Stimulated activated CD8-positive, alpha-beta memory T cell treated with anti-CD3 and anti-CD28 coated beads, Interleukin-12 subunit alpha, Interleukin-12 subunit beta, amount 100 ng/mL, for 4 hours (primary cell): ENCODE results near the gene POU5F1.

Experiments
- DNase-seq: peaks from one replicate; pipeline ENCODE4 v3.0.0-alpha.2; 2020; ENCODE audit warnings: low read depth

Gene POU5F1

DNA sequence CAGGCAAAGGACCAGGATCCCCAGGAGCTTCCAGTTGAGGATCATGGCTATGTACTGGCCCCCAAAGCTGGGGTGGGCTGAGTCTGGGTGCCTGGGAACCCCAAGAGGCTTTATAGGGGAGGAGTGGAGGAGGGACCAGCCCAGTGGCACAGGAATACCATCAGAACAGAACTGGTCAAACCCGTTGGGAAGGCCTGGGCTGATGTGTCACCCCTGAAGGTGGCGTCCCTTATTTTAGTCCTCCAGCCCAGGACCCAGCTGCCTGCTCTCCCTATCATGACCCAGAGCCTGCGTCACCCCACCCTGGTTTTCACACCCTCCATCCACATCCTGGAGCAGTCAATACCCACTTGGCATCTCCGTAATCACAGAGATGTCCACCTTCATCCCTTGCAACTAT is 31.5 kb downstream of the POU5F1 start, which contains the start of gene PSORS1C2:
TSS of gene PSORS1C2 (minus strand) at position 85 of the 400 bp plus-strand sequence. CDS start at position 45, 40 bp downstream.
- DNase-seq: no peak

GRCh38 chr6:31135710-31136109 is 34.8 kb downstream of the POU5F1 start:
- DNase-seq: no peak

DNA sequence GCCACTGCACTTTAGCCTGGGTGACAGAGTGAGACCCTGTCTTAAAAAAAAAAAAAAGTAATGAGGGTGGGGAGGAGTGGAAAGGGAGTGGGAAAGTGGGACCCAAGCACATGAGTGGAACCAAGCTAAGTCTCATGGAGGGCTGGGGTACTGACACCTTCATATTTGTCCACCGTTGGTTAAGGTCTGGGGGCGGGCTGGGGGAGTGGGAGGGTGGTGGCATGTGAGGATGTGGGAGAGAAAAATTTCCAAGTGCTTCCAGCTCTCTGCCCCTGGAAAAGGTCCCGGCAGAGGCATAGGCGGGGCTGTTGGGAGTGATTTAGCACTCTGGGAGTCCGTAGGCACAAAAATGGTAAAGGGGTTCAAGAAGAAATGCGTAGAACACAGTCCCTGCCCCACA is 37.7 kb downstream of the POU5F1 start:
- no peak for DNase-seq

GRCh38 chr6:31131595-31131994 is 38.9 kb downstream of the POU5F1 start:
- DNase-seq: no peak

- DNase-seq: no peak
Measured at GRCh38 chr6:31130751-31131150, 39.7 kb downstream of the POU5F1 start.

DNA sequence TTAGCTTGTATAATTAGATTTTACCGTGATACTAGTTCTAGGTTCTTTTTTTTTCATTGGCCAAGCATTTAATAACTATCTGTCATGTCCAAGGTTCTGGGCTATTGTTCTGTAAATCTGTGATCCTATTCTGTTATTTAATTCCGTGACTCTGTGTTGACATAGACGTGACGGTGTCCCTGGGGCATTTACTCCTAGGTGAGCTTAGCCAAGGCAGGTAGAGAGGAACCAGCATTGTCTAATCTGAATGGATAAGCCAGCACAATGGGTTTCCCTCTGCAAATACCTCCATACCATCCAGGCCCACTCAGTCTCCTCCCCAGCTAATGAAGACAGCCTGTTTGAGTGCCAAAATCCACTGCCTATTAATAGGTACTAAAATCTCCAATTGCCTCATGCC is 41.4 kb downstream of the POU5F1 start:
- DNase-seq: no peak

- peak; percentile 44 for DNase-seq
Measured at GRCh38 chr6:31128093-31128676, 42.3 kb downstream of the POU5F1 start.

- DNase-seq: no peak
Measured at GRCh38 chr6:31126396-31127175, 43.9 kb downstream of the POU5F1 start.

DNA sequence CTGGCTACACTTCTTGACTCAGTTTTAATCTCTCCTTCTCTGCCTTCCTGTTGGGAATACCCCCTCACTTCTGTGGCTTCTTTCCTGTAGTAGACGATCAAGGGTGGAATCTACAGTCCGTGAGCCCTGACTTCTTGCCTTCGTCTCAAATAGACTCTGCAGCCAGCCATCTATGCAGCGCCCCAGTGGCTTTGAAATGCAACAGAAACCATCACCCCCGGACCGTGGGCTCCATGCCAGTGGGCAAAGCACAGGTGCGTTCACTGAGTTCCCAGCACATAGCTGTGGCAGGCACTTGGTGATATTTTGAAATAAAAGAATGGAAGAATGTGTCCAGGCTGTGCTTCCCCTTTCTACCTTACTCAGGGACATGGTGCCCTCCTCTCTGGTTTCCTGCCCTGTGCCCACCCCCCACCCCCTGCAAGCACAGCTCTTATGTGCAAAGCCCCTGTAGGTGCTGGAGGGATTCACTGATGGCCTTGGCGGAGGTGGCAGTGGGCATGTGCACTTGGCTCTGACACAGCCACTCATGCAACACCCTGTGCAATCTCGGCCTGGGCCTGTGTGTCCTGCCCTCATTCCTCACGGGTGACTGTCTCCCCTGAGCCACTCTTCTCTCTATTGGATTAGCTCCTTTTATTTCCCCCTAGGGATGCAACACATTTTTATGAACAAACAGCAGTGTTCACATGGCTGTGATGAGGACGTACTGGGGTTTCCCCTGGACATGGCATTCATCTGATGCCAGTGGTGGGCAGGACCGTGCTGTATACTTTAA is 44.7 kb downstream of the POU5F1 start:
- no peak for DNase-seq

DNA sequence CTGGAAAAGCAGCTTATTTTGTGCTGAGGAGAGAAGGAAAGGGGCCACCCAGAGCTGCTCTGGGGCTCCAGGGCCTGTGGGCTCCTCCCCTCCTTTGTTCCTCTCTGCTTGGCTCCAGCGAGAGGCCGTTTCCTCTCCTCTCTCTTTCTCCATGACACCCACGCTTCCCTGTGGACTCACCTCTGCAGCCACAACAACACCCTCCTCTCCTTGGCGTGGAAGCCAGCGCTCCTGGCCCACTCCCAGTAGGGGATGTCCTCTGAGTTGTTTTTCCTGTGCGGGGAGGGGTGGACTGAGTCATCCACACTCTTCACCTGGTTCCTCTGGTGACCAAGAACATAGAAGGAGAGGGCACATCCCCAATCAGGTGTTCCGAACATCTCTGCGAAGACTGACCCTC is 45.3 kb downstream of the POU5F1 start:
- DNase-seq: no peak

DNA sequence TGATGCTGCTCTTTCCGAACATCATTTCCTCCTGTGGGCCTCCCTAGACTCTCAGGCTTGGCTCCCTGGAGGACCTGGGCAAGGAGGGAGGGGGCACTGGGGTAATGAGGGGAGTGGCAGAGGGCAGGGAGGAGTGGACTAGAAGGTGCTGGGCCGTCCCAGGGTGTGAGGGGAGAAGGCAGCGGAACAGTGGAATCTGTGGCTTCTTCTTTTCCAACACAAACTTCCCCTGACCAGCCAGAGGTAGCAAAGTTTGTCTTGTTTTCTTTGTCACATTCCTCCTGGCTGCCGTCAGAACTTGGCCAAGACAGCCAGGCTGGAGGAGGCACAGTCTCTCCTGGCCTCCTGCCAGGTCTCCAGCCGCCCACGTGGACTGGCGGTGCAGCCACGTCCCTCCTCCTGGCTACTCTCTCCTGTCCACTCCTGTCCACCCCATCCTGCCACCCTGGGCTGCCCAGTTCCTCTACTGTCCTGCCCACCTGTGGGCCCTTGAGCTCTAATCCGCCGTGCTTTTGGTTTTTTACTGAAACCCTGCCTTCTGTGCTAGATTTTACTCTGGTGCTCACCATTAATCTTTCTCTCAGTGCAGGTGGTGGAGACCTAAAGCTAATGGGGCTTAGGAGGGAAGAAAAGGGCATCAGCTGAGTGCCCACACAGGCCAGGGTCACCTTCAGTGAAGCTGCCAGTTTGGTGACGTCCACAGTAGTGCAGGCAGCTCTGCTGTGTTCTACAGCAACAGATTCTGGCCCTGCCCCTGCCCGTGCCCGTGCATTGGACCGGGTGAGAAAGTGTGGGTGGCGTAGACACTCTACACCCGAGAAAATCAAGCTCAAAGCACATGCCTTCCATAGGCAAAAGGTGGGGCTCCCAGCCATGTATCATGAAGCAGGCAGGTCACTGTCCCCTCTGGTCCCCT is 47.4 kb downstream of the POU5F1 start:
- DNase-seq: no peak

DNA sequence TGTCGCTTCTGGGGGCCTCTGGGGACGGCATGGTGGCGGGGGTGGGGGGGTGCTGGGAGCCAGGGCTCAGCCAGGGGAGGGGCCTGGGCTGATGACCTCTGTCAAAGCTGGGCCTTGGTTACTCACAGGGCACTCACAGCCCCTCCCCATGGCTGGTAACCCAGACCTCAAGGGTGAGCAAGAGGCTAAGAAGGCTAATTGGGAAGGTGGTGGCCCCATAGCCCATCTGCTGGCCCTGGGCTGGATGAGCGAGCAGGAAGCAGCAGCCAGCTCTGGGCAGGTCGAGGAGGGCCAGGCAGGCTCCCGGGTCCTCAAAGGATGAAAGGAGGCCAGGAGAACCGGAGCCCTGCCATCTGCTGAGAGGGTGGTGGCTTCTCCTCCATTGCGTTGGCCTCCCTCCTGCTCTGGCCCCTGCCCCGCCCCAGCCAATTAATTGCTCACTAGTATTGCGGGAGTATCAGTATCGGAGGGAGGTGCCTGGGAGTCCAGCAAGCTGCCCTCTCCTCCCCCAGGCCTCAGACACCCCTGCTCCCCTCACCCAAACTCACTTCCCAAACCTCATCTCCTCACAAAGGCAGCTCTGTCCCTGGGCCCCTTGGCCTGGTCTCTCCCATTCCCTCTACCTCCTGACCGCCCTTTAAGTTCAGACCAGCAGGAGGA is 49.2 kb downstream of the POU5F1 start:
- DNase-seq: no peak

DNA sequence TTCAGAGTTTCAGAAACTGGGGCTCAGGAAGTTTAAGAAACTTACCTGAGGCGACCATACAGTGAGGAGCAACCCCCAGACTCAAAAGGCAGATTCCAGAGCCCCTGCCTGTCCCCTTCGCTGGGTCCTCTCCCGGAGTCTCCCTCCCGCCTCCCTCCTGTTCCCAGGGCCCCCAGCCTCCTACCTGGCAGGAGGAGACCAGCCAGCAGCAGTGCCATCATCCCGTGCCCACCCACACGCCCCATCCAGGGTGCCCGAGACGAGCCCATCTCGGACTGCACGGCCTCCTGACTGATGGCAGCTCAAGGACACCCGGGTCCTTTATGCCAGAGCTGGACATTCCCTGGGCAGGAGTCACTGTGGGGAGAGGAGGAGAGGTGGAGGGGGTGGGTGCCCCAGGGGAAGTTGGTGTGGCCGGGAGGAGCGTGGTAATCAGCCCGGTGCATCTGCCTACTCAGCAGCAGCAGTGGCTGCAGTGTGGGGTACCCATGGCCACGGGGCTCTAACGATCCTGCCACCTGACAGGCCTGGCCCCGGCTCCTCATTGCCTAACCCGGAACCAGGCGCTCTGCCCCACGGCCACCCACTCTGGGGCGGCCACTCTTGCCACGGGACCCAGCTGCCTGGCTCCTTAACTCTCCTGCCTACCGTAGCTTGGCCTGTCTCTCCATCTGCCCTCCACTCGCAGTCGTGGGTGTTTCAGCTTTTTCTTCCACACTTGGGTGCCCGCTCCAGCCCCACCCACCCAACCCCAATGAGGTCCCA is 50.1 kb downstream of the POU5F1 start, which contains the start of gene CDSN:
TSS of gene CDSN (minus strand) at position 296 of the 765 bp plus-strand sequence. CDS start at position 269, 27 bp downstream.
- DNase-seq: no peak

DNA sequence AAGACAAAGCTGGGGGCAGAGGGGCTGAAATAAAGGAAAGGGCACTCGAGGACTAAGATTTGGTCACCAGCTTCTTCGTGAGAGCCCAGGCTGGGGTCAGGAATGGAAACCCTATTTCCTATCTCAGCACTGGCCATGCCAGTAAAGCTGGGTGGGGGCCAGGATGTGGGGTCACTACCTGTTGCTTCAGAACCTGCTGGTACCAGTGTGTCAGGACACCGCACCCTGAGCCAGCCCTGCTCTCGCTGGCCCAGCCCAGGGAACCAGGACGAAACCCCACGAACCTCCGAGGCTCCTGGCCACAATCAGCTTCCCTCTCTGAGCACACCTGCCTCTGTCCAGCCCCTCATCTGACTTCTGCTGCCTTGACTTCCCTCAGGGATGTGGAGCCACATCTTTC is 52.3 kb downstream of the POU5F1 start:
- DNase-seq: no peak

DNA sequence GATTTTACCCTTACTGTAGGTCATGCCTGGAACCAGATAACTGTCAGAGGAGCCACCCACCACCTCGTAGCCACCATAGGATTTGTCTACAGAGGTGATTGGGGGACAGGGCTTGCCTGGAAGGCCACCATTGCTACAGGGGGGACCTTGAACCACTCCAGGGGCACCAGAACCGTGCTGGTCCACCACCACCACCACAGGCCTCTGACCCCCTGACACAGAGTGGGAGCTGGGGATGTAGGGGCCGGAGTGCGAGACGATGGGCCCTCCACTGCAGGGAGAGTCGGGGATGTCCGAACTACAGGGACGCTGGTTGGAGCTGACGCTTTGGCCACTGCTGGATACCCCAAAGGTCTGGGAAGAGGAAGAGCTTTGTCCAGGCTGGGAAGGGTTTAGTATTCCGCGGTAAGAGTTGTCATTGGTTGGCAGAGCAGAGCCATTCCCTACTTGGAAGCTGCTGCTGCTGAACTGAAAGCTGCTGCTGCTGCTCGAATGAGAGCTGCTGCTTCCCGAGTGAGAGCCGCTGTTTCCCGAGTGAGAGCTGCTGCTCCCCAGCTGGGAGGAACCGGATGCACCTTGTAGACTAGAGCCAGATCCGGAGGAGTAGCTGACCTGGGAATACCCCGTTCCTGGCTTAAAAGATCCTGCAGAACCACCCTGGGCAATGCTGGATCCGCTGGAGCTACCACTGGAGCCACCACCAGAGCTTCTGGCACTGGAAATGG is 53.7 kb downstream of the POU5F1 start:
- no peak for DNase-seq

GRCh38 chr6:31115941-31116560 is 54.4 kb downstream of the POU5F1 start:
- no peak for DNase-seq

GRCh38 chr6:31114970-31115849 is 55.3 kb downstream of the POU5F1 start:
- DNase-seq: no peak

DNA sequence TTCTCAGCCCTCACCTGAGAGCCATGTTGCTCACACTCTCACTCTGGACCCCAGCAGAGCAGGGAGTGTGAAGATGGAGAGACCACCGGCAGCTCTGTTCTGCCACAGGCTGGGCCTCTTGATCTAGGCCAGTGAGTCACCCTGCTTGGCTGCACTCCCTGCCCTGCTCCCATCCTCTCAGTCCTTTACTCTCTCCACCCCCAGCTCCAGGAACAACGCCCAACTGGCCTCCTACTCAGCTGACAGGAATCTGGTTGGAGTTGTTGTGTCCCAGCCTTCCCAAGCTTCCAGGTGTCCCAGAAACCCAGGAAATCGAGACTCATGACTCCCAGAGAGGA is 56.0 kb downstream of the POU5F1 start, which contains the start of gene PSORS1C1:
TSS of gene PSORS1C1 (plus strand) at position 260 of the 338 bp plus-strand sequence. CDS start 14,833 bp downstream, outside the sequence.
- no peak for DNase-seq
